NCI-H345 treated with DMSO at 0.1 percent for 48 hours (cell line): ENCODE data around the gene ARAP1.

Experiments
- DNase-seq: peaks from one replicate; lab custom pipeline; 2025; ENCODE audit not compliant: unreplicated experiment; lab: John Stamatoyannopoulos, UW

ARAP1 gene

DNA sequence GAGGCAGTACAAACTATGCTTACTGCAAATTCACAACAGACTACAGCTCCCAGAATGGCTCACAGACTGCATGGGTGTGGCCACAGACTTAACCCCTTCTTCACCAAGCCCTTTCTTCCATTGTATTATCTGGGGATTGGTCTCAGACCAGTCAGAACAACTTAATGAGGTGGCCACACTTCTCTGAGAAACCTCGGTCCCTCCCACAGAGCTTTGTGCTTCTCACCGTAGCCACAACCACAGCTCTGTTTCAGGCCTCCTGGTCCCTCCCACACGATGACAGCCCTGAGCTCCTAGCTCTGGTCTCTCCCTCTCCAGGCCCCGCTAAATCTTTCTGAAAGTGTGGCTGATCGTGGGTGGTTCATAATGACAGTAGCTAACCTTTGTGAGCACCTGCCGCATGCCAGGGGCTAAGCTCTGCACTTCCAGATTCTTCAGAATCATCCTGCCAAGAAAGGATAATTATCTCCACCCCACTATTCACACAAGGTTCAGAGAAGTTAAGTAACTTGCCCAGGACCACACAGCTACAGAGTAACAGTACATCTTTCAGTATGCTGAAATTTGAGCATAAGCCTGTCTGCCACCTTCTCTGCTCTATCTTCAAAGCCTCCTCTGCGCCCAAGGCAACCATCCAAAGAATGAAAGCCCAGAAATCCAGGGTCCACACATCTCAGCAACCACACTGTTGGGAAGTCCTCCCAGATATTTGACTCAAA is 83.4 kb downstream of the ARAP1 start:
- no peak for DNase-seq

DNA sequence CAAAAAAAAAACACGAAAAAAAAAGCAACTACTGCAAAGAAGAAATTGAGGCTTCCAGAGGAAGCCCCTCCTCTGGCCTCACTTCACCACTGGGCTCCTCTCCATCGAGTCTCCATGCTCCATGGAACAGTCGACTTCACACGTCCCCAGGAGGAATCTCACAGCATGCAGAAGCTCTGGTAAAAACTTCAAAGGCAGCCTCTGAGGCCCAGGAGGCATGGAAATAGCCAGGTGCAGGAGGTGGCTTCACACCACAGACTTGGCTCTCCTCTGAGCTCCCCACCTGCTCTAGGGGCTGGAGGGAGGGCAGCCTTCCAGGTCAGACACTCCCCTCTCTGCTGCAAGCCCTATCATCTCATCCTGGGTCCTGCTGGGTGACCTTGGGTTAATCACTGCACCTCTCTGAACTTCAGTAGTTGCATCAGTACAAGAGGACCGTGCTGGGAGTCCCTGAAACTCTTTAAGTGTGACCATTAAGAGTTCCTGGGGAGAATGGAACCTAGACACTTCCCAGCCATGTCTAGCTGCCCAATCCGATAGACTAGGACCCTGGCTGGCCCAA is 86.2 kb downstream of the ARAP1 start:
- DNase-seq, result no peak

DNA sequence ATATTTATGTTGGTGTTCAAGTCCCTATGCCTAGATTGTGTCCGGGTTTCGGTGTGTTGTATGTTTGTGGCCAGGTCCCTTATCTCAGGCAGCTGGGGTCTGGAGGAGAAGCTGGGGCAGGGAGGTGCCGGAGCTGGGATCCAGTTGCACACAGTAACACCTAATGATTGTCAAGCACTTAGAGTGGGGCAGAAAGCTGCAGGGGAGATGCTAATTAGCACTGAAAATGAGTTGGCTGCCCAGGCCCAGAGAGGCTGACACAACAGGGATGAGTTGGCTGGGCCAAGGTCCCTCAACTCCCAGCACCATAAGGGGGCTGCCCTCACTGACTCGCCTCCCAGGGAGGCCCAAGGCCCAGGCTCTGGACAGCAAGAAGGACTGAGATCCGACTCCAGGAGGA is 90.2 kb downstream of the ARAP1 start:
- DNase-seq, result no peak

DNA sequence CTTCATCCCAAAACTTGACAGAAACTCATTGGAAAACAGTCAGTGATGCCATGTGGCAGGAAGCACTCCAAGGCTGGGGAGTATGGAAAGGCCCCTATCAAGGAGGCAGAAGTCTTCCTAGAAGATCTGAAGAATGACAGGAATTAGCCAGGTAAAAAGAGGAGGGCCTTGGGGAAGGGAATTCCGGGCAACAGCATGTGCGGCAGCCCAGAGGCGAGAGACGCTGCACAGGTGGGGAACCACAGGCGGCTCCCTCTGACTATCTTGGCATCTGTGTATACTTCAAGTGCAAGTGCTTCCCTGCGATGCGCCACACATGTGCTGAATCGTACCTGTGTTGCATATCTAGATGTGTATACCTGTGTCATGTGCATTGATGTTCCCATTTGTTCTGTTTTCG is 90.7 kb downstream of the ARAP1 start:
- no peak for DNase-seq

DNA sequence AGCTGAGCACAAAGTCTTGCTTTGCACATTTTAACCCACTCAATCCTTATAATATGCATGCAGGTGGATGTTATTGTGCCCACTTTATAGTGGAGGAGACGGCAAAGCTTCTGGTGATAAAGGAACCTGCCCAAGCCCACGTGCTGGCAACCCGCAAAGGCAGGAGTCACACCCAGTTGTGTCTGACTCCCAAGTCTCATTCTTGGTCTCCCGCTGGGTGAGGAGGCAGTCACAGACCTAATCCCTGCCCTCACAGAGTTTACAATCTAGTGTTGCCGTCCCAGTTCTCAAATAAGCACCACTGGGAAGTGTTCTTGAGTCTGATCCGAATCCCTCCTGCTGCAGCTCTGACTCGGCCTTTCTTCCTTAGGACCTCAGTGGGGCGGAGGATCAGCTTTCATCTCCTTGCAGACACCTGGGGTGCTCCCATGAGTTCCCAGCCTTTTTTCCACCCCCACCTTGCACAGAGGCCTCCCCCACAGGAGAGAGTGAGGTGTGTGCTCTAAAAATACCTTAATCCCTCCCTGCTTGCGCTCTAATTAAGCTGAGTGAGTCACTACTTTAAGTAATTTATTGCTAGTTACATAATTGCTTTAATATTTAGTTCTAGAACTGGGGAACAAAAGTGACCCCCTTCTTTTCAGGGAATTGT is 93.1 kb downstream of the ARAP1 start:
- DNase-seq, result no peak

DNA sequence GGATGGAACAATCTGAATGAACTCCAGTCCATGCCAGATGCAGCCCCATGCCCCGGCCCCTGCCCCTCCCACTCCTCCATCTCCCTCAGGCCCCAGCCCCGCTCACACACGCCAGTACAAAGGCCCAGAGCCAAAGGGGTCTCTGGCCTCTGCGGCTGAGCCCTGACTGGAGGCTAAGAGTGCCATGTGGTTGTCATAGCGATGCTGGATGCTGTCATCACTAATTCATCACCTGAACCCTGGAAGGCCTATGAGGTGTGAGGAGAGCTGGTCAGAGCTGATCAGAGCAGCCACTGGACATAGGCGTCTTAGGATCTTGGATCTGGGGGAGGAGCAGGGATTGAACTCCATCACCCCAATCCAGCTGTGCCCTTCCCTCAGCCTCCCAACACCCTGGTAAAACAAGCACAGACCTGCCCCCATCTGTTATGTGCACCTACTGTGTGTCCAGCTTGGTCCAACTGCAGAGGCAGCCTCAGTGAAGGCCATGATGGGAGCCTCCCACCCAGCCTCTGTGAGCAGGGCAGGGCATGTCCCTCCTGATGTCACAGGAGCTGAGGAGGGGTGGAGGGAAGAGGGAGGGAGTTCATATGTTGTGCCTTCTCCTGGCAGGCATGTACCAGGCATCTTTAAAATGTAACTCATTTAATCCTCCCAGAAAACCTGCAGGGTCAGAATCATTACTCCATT is 94.7 kb downstream of the ARAP1 start:
- DNase-seq, result no peak

DNA sequence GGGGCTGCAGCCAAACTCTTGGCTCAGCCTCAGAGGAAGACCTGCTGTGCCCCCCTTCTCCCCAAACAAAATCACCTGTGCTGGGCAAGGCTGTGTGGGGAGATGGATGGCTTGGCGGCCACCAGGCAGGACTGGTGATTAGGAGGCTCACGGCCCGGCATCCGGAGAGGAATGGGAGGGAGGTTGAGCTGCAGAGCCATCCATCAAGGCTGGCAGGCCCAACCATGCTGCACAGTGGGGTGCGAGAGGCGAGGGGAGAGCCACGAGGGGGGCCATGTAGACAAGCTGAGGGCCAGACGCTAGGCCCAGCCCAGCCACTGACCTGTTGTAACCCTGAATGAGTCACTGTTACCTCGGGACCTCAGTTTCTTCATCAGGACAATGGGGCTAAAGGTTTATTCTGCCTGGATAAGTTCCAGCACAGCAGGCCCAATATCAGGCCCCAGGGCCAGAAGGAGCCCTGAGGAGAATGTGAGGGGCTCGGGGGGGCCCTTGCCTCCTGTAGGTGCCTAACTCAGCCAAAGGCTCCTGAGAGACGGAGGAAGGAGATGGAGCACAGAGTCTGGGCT is 96.2 kb downstream of the ARAP1 start:
- DNase-seq, result no peak

DNA sequence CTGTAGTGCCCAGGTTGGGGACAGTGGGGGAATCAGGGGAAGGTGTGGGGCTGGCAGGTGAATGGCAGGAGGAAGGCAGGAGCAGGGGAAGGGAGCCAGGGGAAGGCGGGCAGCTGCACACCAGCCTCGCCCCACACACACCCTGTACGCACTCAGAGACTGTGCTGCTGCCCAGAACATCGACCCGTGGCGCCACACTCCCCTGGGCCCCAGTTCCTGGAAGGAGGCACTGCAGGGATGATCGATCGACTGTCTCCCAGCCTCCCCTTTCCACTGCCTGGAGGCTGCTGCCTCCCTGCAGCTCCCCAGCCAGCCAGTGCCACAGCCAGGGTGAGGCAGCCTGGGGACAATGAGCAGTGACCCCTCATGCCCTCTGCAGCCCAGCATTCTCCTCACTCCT is 97.2 kb downstream of the ARAP1 start:
- no peak for DNase-seq

DNA sequence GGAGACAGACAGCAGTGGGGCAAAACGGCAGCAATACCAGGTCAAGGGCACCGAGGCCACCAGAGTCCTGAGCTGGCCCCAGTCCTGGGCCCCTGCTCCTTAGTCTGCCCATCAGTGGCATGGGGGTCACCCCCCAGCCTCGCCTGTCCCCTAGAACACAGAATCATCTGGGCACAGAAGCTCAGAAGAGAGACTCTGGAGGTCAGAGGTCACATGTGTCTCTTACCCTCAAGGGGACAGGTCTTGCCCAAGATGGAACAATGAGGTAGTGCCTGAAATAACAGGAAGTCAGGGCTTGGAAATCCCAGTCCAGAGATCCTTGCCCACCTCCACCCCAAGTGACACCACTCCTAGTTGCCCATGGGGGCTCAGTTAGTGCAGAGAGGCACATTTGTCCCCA is 98.6 kb downstream of the ARAP1 start:
- no peak for DNase-seq

DNA sequence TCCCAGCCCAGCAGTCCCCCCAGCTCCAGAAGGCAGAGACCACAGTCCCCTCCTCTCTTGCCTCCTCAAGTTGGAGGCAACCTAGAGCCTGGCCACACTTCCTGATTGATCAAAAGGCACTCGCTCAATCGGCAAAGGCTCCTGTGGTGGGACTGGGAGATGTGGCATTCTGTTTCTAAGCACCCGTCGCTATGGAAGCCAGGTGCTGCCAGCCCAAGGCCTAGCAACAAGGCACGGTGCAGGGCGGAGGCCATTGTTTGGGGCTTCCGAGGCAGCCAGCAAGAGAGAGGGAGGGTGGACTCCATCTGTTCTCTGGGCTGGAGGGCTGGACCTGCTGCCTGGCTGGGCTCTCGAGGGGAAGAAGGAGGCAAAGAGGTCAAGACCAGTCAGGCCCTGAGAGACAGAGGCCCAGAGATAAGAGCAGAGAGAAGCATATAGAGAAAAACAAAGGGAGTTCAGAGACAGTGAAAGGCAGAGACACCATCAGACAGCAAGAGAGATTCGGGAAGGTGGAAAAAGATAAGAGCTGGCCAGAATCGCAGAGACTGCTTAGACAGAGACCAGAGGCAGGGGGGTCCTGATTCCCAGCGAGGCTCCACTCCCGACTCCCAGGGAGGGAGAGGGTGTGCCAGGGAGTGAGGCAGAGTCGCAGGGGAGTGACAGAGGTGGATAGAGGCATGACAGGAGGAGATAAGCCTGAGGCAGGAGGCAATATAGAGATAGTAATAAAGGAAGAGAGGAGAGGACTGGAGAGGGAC is 99.2 kb downstream of the ARAP1 start:
- DNase-seq, result peak; percentile 69

DNA sequence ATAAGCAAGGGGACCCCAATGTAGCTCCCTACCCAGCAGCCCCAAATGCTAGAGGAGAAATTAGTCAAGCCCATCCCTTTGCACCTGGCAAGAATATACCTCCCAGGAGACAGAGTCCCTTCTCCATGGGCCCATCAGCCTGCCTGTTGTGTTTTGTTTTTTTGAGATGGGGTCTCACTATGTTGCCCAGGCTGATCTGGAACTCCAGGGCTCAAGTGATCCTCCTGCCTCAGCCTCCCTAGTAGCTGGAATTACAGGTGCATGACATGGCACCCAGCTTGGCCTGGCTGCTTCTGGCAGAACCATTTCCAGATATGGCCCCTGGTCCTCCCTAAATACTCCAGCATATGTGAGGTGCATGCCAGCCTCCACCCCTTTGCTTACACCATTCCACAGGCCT is 100.1 kb downstream of the ARAP1 start:
- no peak for DNase-seq

DNA sequence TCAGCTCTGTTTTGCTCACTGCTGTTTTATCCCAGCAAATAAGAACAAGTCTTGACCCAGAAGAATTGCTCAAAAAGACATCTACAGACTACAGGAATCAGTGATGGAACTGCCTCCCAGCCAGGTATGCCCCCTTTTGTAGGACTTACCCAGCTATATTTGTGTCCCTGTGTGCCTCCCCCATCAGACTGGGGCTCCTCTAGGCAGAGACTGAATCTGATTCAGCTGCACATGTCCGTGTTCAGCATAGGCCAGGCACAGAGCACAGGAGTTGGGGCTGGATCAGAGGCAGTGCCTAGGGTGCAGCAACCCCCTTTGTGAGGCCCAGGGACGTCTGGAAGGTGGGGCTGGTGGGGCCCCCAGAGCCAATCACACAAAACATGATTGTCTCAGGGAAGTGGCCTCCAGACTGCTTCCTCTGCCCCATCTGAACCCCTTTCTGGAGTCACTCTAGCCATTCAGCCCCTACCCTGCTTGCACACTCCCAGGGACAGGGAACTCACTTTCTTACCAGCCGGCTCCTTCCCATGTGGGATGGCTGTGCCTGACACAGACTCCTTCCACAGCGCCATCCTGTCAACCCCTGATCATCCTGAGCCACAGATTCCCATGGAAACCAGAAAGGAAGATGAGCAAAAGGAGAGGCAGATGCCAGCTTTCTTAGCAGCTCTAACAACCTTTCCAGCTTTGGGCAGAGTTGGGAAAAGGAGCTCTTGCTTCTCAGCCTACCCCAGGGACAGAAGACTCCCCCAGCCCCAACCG is 102.8 kb downstream of the ARAP1 start:
- DNase-seq, result no peak

DNA sequence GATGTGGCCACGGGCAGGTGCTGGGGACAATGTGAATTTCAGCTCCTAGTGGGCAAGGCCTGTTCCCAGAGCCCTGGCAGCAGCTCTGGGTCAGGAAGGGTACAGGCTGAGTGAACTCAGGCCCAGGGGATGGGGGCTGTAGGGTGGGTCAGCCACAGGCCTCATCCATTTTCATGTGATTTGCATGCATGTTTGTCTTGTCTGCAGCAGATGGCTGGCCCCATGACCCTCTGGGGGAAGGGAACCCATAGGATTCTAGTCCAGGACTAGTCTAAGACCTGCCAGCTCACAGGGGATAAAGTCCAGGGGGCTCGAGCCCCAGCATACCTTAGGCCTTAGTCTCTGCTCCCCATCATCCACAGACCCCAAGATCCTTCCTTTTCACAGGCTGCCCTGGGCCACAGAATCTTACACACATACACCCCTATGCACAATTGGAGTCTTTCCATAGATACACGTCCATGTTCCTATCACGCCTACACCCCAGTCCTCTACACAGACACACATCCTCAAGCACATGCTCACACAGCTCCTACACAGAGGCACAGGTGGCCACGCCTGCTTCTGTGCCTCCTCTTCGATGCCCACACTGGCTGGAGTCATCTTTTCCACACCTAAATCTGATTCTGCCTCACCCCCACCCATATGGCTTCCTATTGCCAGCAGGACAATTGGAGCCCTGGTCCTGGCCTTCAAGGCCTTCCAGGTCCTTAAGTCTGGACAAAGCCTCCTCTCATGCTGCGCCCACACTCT is 103.6 kb downstream of the ARAP1 start:
- no peak for DNase-seq

DNA sequence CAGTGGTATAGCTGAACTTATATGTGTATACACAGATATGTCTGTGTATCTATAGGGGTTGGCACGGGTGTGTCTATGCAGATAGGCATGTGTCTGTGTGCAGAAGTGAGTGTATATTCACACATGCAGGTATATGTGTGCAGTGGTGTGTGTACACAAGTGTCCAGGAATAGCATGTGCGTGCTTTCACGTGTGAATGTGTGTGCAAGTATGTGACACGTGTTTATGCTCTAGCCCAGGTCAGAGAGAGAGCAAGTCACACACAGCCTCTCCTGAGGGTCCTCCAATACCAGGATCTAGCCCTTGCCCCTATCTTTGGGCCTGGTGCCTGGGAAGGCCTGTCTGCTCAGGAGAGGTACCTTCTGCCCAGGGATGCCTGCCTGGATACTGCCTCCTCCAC is 104.3 kb downstream of the ARAP1 start:
- DNase-seq, result no peak

DNA sequence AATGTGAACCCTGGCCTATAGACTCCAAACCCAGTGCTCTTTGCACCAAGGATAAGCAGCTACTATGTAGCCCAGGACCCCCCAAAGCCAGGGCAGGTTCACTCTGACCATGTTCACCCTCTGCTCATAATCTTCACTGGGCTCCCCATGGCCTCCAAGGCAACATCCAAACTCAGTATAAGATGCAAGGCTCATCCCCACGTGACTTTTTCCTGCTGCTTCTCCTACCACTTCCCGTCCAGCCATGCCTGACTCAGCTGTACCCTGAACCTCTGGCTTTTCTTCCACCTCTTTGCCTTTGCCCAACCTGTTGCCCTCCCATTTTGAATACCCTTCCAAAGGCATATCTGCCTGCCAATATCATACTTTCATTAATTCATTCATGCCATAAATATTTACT is 105.7 kb downstream of the ARAP1 start:
- DNase-seq, result no peak

DNA sequence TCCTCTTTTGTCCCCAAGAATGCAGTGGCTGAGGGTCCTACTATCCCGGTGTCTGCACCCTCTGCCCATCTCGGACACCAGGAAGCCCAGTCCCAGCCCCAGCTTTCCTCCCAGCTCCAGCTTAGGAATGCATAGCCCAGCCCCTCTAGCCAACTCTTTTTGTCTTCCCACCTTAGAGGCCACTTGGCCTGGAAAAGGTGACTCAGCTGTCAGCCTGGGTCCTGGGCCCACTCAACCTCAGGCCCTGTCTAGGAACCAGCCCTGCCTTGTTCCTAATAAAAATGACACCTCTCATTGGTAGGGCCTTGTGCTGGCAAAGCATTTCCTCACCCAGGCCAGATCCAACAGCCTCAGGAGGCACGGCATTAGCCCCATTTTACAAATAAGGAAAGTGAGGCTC is 106.2 kb downstream of the ARAP1 start:
- DNase-seq, result no peak

DNA sequence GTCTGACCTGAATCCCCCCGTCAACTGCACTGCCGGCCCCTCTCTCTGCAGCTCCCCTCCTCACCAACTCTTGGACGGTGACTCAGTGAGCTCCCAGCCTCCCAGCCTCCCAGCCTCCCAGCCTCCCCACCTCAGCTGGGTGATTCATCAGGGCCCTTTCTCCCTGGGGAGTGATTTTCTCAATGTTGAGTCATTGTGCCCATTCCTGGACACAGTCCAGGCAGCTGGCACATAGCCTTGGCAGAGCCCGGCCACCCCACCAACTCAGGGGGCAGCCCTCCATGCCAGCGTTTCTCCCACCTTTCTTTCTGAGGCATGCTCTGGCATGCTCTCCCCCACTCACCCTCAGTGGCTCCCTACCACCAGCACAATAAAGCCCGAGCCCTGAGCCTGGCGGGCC is 108.7 kb downstream of the ARAP1 start:
- no peak for DNase-seq

DNA sequence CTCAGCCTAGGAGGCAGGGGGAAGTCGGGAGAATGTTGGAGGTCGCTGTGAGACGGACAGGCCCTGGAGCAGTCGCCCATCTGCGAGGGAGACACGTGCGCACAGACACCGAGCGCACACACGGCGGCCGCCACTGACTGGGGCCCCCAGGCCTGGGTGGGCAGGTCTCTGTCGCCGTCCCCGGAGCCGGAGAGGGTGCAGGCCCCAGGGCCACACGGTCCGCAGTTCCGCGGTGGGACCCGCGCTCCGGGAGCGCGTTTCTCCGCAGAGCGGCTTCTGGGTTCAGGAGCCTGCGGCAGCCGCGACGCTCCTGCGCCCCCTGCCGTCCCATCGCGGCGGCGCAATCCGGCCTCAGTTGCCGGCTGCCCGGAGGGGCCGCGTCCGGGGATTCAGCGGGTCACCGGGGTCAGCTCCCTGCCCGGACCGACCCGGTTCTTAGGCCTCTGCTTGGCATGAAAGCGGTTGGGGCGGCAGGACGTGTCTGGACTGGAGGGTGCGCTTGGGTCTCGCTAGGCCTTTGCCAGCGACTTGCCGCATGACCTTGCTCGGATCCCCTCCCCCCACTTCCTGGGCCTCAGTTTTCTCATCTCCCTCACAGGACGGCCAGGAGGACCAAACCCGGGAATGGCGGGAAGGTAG is 109.2 kb downstream of the ARAP1 start:
- peak; percentile 54 for DNase-seq
